COLO668 (cell line): ENCODE data around the gene AGRN.
"Not testable (repeated sequence)": the region's sequence is repeated elsewhere in the genome, so short reads cannot be mapped to it uniquely, and the experiment has no call there.

Source experiments
- DNase-seq: peaks from one replicate; lab custom pipeline; 2025; ENCODE audit not compliant: unreplicated experiment; lab: John Stamatoyannopoulos, UW

Gene AGRN

DNA sequence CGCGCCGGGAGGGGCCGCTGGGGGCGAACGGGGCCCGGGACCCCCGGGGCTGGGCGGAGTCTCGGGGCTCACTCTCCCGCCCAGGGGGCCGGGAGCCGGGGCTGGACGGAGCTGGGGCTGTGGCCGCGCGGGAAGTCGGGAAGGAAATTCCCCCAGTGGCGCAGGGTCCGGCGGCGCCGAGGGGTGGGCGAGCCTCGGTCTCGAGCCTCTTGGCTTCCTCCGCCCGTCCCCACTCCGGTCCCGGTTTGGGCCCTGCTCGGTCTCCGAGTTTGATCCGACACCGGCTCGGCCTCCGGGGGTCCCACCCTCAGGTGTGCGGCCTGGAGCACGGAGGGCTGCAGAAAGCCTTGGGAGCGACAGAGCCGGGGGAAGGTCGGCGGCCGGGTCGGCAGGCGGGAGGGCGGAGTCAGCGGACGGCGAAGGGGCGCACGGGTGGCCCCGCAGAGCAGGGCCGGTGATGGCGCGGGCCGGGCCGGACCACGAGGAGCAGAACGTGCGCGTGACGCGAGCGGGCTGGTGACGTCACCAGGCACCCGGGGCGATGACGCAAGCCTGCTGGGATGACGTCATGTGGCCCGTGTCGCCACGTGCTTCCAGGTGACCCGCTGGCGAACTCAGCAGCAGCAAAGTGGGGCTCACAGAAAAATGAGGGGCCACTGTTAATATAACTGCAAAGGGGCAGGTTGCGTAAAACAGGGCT is 19.4 kb upstream of the AGRN start:
- DNase-seq = peak; percentile 95

- no peak for DNase-seq
Measured at GRCh38 chr1:1001057-1001783, 18.7 kb upstream of the AGRN start.

GRCh38 chr1:1003618-1004419 is 16.1 kb upstream of the AGRN start:
- no peak for DNase-seq

DNA sequence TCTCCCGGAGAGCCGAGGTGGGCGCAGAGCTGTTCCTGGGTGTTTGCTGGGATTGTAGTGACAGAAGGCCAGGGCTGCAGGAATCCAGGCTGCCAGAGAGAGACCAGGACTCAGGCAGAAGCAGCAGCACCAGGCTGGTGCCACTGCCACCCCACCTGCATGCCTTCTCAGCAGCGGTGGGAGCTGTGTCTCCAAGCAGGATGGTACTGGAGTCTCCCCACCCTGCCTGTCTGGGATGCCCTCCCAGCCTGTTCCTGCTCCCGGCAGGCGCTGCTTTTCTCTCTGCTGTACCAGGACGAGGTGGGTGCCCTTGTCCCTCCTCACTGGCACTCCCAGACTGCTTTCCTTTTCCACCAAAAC is 15.5 kb upstream of the AGRN start:
- no peak for DNase-seq

DNA sequence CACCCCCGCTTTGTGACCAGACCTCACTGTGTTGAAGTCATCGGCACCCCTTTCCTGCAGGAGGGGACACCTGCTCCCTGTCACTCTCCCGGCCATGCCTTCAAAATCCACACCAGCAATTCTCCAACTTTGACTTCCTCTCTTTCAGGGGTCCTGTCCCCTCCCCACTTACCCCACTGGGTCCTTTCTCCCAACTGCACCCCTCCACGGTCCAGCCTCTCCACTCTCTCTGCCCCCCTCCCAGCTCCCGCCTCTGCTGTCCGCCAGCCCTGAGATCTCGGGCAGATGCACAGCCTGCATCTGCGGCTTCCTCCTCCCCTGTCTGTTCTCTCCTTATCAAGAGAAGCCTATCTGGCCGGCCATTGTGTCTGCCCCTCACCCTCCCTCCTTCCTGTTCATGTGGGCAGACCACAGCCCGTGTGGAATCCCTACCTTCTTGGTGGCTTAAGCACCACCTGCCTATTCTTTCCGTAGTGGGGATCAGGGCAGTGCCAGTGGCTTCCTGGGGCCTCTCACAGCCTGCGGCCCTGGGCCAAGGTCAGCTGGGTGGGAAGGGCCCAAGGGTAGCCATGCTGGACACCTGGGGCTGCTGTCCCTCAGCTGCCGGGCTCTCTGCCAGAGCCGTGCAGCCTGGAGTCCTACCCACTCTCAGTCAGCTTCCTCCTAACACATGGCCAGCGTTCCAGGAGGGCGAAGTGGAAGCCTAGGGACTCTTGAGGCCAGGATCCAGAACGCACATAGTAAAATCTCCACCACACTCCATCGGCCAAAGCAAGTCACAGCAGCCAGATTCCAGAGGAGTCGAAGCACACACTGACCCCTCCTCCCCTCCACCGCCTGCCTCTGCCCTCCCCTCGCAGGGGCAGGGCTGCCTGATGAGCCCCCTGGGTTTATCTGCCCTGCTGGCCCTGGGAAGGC is 14.9 kb upstream of the AGRN start:
- DNase-seq = peak; percentile 58

GRCh38 chr1:1005774-1006304 is 14.1 kb upstream of the AGRN start:
- no peak for DNase-seq

DNA sequence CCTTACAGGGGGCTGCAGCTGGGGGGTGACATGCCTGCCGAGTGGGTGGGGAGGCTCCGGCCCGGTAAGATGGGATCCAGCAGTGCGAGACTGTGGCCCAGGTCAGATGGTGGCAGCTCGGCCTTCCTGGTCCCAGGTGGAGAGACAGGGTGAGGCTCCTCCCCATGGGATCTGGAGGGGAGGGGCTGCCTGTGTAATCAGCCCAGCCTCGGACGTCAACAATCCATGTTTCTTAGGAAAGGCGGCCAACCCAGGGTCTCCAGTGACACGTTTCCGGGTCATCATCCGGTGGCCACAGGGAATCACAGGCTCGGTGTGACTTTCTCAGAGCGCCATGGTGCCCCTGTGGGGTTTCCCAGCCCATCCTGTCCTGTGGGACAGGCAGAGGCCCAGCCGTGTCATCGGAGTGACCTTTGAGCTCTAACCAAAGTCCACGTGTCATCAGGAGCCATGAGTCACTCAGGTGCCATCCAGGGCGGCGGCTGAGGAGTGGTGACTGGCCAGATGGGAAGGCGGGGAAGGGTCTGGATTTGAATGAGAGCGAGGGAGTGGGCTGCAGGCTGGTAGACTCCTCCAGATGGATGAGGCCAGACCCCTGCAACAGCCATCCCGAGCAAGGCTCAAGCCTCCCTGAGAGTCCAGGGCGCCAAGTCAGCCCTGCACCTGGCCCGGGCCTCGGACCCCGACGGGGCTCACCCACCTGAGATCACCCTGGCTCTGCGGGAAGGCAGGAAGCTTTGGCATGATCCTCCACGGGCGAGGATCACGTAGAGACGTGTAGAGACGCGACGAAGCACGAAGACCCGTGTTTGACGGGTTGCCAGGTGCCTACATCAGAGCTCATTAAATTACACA is 13.4 kb upstream of the AGRN start:
- peak; percentile 93 for DNase-seq

DNA sequence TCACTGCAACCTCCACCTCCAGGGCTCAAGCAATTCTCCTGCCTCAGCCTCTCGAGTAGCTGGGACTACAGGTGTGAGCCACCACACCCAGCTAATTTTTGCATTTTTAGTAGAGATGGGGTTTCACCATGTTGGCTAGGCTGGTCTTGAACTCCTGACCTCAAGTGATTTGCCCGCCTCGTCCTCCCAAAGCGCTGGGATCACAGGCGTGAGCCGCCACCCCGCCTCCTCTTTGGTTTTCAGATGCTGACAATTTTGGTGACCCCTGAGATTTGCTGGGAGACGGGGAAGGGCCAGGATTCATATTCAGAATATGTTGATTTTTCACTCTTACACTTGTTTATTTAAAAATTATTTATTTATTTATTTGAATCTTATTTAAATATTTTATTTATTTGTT is 9.8 kb upstream of the AGRN start:
- not testable (repeated sequence) for DNase-seq

DNA sequence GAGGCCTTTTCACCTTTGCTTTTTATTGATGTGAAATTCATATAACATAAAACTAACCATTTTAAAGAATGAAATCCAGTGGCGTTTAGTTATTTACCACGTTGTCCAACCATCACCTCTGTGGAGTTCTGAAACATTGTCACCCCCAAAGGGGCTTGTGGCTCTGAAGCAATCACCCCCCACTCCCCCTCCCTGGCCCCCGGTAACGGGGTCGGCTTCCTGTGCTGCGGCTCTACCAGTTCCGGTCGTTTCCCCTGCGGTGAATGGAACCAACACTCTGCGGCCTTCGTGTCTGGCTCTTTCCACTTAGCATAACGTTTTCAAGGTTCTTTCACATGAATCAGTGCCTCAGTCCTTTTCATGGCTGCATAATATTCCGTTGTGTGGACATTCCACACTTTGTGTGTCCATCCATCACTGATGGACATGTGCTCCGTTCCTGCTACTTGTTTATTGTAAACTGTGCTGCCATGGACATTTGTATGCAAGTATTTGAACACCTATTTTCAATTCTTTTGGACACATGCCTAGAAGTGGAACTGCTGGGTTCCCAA is 8.4 kb upstream of the AGRN start:
- DNase-seq = no peak

- DNase-seq = not testable (repeated sequence)
Measured at GRCh38 chr1:1012736-1013104, 7.2 kb upstream of the AGRN start.

DNA sequence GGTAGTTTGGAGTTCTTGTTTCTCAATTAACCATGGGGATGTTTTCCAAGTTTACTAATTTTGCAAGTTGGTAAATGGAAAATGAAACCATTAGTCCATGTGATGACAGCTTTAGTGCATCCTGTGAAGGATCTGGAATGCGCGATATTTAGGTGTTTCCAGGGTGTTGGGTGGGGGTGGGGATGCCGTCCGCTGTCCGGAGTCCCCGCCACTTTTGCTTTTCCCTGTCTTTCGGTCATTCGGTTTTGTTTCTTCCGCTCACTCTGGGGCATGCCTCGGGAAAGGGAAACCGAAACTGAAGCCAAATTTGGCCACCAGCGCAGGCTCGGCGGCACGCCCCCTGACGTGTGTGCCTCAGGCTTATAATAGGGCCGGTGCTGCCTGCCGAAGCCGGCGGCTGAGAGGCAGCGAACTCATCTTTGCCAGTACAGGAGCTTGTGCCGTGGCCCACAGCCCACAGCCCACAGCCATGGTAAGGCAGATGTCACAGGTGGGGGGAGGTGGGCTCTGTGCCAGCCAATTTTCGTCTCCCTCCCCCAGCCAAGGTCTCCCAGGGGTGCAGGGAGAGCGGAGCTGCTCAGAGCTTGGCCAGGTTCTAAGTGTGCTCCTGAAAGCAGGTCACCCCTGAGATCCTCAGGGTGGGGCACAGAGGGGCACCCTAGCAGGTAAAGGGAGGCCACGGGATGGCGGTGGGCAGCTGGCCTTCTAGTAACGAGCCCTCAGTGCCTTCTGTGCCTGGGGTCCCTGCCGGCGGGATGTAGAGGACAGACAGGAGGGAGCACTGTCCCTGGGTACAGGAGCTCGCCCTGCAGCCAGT is 6.6 kb upstream of the AGRN start, which contains the start of gene ISG15:
Gene ISG15, plus strand, starts transcription at position 393 of the 817 bp plus-strand sequence. Its CDS starts 77 bp downstream, at position 470.
- DNase-seq = peak; percentile 96

DNA sequence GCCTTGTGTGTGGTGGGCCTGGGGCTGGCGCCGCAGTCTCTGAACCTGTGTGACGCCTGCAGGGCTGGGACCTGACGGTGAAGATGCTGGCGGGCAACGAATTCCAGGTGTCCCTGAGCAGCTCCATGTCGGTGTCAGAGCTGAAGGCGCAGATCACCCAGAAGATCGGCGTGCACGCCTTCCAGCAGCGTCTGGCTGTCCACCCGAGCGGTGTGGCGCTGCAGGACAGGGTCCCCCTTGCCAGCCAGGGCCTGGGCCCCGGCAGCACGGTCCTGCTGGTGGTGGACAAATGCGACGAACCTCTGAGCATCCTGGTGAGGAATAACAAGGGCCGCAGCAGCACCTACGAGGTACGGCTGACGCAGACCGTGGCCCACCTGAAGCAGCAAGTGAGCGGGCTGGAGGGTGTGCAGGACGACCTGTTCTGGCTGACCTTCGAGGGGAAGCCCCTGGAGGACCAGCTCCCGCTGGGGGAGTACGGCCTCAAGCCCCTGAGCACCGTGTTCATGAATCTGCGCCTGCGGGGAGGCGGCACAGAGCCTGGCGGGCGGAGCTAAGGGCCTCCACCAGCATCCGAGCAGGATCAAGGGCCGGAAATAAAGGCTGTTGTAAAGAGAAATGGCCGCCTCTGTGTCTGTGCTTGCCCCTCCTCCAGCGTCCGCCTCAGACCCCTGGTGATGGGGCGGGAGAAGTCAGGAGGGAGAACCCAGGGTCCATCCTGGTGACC is 5.8 kb upstream of the AGRN start:
- DNase-seq = no peak

DNA sequence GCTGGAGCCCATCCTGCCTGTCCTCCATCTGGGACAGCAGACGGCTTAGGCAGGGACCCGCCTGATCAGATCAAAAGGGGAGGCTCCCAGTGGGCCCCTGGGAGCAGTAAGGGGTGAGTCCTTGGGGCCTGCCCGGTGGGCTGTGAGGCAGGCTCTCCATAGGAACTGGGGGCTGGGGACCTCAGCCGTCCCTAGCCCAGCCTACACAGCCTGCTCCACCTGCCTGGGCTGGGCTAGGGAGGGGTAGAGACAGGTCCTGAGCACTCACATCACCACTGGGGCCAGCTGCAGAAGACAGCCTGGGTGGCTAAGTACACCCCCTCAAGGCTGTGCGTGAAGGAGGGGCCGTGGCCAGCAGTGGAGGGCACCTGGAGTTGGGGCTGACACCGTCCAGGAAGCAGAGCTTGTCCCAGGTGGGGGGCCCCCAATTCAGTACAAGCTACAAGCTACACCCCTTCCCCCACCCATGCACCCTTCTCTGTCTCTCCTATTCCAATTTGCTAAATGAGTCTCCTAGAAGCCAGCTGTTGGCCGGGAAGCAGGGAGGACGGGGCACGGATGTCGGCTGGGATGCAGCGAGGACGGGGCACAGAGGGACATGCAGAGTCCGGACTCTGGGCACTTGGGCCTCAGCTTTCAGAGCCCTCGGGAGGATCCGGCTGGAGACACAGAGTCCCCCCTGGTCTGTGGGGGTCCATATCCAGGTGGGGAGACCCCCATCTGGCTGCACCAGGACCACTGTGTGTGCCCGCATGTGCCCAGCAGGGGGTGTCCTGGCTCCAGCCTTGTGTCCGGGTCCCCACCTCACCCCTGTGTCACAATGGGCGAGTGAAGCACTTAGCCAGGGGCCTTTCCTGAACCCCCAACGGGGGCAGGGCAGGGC is 4.9 kb upstream of the AGRN start:
- peak; percentile 39 for DNase-seq

DNA sequence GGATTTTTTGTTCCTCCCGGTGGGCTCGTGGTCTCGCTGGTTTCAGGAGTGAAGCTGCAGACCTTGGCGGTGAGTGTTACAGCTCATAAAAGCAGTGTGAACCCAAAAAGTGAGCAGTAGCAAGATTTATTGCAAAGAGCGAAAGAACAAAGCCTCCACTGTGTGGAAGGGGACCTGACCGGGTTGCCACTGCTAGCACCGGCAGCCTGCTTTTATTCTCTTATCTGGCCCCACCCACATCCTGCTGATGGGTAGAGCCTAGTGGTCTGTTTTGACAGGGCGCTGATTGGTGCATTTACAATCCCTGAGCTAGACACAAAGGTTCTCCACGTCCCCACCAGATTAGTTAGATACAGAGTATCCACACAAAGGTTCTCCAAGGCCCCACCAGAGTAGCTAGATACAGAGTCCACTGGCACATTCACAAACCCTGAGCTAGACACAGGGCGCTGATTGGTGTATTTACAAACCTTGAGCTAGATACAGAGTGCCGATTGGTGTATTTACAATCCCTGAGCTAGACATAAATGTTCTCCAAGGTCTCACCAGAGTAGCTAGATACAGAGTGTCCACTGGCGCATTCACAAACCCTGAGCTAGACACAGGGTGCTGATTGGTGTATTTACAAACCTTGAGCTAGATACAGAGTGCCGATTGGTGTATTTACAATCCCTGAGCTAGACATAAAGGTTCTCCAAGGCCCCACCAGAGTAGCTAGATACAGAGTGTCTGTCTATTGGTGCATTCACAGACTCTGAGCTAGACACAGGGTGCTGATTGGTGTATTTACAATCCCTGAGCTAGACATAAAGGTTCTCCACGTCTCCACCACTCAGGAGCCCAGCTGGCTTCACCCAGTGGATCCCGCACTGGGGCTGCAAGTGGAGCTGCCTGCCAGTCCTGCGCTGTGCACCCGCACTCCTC is 2.3 kb upstream of the AGRN start:
- not testable (repeated sequence) for DNase-seq

DNA sequence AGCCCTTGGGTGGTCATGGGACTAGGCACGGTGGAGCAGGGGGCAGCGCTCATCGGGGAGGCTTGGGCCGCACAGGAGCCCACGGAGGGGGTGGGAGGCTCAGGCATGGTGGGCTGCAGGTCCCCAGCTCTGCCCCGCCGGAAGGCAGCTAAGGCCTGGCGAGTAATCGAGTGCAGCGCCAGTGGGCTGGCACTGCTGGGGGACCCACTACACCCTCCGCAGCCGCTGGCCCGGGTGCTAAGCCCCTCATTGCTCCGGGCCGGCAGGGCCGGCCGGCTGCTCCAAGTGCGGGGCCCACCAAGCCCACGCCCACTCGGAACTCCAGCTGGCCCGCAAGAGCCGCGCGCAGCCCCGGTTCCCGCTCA is 1.6 kb upstream of the AGRN start:
- not testable (repeated sequence) for DNase-seq
